ENCODE data around the gene CLSTN3. TPM values are rescaled to one million over a fixed set of nuclear protein-coding genes. Genes with fewer than 3 reads are reported as not detected.

Gene CLSTN3
- total and polyA plus RNA-seq, 2 of the 13 experiments (the other 11 are each of a cell fraction or from before 2014, with no cell fraction given) = 26.2 to 94.1 TPM

DNA sequence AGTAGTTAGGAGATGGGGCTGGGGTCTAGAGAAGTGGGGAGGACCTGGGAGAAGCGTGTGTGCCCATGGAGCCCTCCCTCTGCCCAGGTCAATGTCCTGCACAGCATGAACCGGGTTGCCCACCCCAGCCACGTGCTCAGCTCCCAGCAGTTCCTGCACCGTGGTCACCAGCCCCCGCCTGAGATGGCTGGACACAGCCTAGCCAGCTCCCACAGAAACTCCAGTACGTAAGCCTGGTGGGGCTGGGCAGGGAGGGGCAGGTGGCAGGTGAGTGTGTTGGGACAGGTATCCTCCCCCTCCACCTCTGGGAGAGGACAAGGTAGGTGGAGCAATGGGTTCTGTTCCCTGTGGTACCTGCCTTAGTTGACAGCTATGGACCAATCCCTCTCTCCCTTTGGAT lies 20.7 kb downstream of the CLSTN3 start:
- in situ Hi-C loops (cut with HindIII; ENCODE audit: extremely low pct_ligation_motif_present, low pct_unique_long_range_greater_than_20kb) = no loop called here
- no peaks in the 10 kb centered on the region for H3K27me3 ChIP-seq (ENCODE audit: control insufficient read depth in 1 of 2, insufficient read depth in 2 of 2, low read length in 2 of 2)
- H3K4me2 ChIP-seq (ENCODE audit: low read depth, low read length) = no peak overlapping the region
- FAIRE-seq = no peak
- ChIA-PET CTCF (ENCODE audit: low intra/inter-chr PET ratio, low total read pairs) (no interaction called here), POLR2A (no interaction called here)
- H2AFZ ChIP-seq (ENCODE audit: low read length) = no peak overlapping the region
- no peak overlapping the region for H3K9ac ChIP-seq (ENCODE audit: insufficient read depth, low read depth, low read length)
- ATAC-seq = no peak
- H3K9me3 ChIP-seq (ENCODE audit: low read length) = no peaks in the 10 kb centered on the region
- TF ChIP-seq, protein P1, sequence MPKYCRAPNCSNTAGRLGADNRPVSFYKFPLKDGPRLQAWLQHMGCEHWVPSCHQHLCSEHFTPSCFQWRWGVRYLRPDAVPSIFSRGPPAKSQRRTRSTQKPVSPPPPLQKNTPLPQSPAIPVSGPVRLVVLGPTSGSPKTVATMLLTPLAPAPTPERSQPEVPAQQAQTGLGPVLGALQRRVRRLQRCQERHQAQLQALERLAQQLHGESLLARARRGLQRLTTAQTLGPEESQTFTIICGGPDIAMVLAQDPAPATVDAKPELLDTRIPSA (CRISPR knock-in tag; IDR thresholded peaks at IDR 0.05; ENCODE audit: borderline replicate concordance) = no peak
- TF ChIP-seq ZFP37 (CRISPR knock-in tag; IDR thresholded peaks at IDR 0.05; ENCODE audit: borderline replicate concordance) (no peak), ZNF3 (CRISPR knock-in tag; IDR thresholded peaks at IDR 0.05) (no peak), ZNF552 (CRISPR knock-in tag; IDR thresholded peaks at IDR 0.05; ENCODE audit: borderline replicate concordance) (no peak), CHD2 (IDR thresholded peaks at IDR 0.05; ENCODE audit: low read depth, low read length) (no peak), ZC3H4 (CRISPR knock-in tag; IDR thresholded peaks at IDR 0.05; ENCODE audit: borderline replicate concordance) (no peak), RORA (CRISPR knock-in tag; IDR thresholded peaks at IDR 0.05) (no peak), ZNF510 (CRISPR knock-in tag; IDR thresholded peaks at IDR 0.05; ENCODE audit: low read depth) (no peak), ZNF782 (CRISPR knock-in tag; IDR thresholded peaks at IDR 0.05; ENCODE audit: borderline replicate concordance) (no peak), ZNF292 (CRISPR knock-in tag; IDR thresholded peaks at IDR 0.05; ENCODE audit: borderline replicate concordance, low read depth) (no peak), TGIF2 (CRISPR knock-in tag; IDR thresholded peaks at IDR 0.05) (no peak), STAT5B (CRISPR knock-in tag; IDR thresholded peaks at IDR 0.05) (no peak)
- TF ChIP-seq, protein P2, sequence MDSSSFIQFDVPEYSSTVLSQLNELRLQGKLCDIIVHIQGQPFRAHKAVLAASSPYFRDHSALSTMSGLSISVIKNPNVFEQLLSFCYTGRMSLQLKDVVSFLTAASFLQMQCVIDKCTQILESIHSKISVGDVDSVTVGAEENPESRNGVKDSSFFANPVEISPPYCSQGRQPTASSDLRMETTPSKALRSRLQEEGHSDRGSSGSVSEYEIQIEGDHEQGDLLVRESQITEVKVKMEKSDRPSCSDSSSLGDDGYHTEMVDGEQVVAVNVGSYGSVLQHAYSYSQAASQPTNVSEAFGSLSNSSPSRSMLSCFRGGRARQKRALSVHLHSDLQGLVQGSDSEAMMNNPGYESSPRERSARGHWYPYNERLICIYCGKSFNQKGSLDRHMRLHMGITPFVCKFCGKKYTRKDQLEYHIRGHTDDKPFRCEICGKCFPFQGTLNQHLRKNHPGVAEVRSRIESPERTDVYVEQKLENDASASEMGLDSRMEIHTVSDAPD (CRISPR knock-in tag; IDR thresholded peaks at IDR 0.05) = no peak
- H3K36me3 ChIP-seq (replicated peaks in 1 of 2; ENCODE audit: control insufficient read depth in 1 of 2, insufficient read depth in 2 of 2, low read length in 2 of 2) = peaks cover 27 to 61% of the 10 kb centered on the region in 2 experiments
- no peaks in the 10 kb centered on the region for H3K79me2 ChIP-seq (ENCODE audit: insufficient read depth, low read length)
- intact Hi-C loops (cut with micrococcal nuclease; ENCODE audit: unreplicated experiment) = no loop called here
- BruUV-seq (replicated peaks) = no TSS peak
- DNase-seq (ENCODE audit: low spot score) = no peak
- H3K4me1 ChIP-seq (ENCODE audit: insufficient read depth, low read length) = no peaks in the 10 kb centered on the region; the same call in 1 of the 2 replicates
- WGBS (ENCODE audit: low lambda C conversion rate) = 96% methylated on average over 2 of the region's 6 CpGs
- no peaks in the 10 kb centered on the region for H4K20me1 ChIP-seq (ENCODE audit: insufficient read depth, low read length)
- no peak overlapping the region for H3K27ac ChIP-seq (ENCODE audit: extremely low read length, insufficient read depth, low read length)
- no peak overlapping the region for H3K4me3 ChIP-seq (replicated peaks in 1 of 3; ENCODE audit: insufficient read depth in 1 of 3, low read depth in 2 of 3, low read length in 3 of 3)

Measured in HepG2 (cell line).